HFFc6 (cell line): ENCODE data around the gene CACNA2D2. TPM values are rescaled to one million over a fixed set of nuclear protein-coding genes. Genes with fewer than 3 reads are reported as not detected.
A peak's percentile ranks its signal among the peaks of the same experiment; 100 is the strongest.

Experiments
- DNase-seq: peaks from one replicate; pipeline ENCODE4 v3.0.0-alpha.2; 2018
- H3K27ac Mint-ChIP-seq: 2 replicates; pipeline ENCODE4 v1.8.0; 2020; ENCODE audit warnings: mild to moderate bottlenecking, mixed read lengths
- H3K27me3 Mint-ChIP-seq: 2 replicates; pipeline ENCODE4 v1.8.0; 2021; ENCODE audit warnings: mild to moderate bottlenecking, moderate library complexity, mixed read lengths; ENCODE audit not compliant: insufficient read depth
- H3K36me3 Mint-ChIP-seq: 2 replicates; pipeline ENCODE4 v1.8.0; 2021; ENCODE audit warnings: low read depth, mixed read lengths
- H3K4me1 Mint-ChIP-seq: 2 replicates; pipeline ENCODE4 v1.8.0; 2020; ENCODE audit warnings: low read depth, mixed read lengths
- H3K4me3 Mint-ChIP-seq: 2 replicates; pipeline ENCODE4 v1.8.0; 2020; ENCODE audit warnings: mild to moderate bottlenecking, moderate library complexity, mixed read lengths
- H3K9me3 Mint-ChIP-seq: 2 replicates; pipeline ENCODE4 v1.8.0; 2020; ENCODE audit warnings: mild to moderate bottlenecking, mixed read lengths
- total RNA-seq, 6 experiments: library from RNA; stranded (reverse); fragmentation: NEBNext Ultra II Directional; extraction: Animal tissue kit (Norgen Biotek cat#: 25700); gene quantifications; 2 replicates in 1 of 6; 3 replicates in 5 of 6; pipeline ENCODE4 v1.2.3, GENCODE V29; 2021
- TF ChIP-seq, protein P1 (sequence below): fragments of 200-600 bp; sonication (generic); IDR thresholded peaks from 2 replicates; pipeline ENCODE4 v1.5.0; 2021; ENCODE audit warnings: antibody characterized with exemption, mild to moderate bottlenecking

Gene CACNA2D2
- total RNA-seq, 6 experiments from 2014 or later, result 0.09 TPM; not detected in 5

DNA sequence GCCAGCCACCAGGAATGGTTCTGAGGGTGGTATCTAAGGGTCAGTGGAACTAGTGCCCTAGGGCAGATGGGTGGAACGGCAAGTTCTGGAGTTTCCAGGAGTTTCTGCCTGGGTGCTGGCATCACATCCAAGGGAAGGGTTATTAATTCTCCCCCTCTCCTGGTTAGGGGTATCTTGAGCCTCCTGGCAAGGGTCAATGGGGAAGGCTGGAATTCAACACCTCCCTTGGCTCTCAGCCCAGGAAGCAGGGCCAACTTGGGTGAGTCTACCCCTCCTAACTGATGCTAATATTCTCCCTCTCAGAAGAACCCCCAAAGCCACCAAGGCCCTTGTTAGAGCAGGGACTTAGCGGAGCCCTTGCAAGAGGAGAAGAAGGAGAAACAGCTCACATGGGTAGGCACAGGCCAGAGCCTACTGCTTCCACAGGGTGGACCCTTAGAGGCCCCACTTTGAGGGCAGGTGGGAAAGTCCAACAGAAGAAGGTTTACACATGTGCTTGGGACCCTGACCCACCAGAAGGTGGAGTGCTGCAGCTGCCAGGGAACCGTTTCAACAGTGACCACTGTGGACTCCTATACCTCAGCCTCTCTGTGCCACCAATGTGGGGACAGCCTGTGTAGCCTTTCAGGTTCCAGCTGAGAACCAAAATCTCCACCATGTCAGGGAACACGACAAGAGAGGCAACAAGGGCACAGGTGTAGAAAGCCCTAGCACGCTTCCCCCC is 147.4 kb downstream of the CACNA2D2 start:
- Mint-ChIP-seq H3K27ac (no peak overlapping the region), H3K27me3 (peaks cover 3% of the 10 kb centered on the region; the same call in 1 of the 2 replicates), H3K9me3 (no peaks in the 10 kb centered on the region), H3K36me3 (peaks cover 24% of the 10 kb centered on the region), H3K4me3 (peak overlapping the region; percentile 97), H3K4me1 (peaks cover 45% of the 10 kb centered on the region)
- TF ChIP-seq, protein P1, sequence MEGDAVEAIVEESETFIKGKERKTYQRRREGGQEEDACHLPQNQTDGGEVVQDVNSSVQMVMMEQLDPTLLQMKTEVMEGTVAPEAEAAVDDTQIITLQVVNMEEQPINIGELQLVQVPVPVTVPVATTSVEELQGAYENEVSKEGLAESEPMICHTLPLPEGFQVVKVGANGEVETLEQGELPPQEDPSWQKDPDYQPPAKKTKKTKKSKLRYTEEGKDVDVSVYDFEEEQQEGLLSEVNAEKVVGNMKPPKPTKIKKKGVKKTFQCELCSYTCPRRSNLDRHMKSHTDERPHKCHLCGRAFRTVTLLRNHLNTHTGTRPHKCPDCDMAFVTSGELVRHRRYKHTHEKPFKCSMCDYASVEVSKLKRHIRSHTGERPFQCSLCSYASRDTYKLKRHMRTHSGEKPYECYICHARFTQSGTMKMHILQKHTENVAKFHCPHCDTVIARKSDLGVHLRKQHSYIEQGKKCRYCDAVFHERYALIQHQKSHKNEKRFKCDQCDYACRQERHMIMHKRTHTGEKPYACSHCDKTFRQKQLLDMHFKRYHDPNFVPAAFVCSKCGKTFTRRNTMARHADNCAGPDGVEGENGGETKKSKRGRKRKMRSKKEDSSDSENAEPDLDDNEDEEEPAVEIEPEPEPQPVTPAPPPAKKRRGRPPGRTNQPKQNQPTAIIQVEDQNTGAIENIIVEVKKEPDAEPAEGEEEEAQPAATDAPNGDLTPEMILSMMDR, result peak; percentile 32; the same call in 1 of the 2 replicates
- no peak for DNase-seq

DNA sequence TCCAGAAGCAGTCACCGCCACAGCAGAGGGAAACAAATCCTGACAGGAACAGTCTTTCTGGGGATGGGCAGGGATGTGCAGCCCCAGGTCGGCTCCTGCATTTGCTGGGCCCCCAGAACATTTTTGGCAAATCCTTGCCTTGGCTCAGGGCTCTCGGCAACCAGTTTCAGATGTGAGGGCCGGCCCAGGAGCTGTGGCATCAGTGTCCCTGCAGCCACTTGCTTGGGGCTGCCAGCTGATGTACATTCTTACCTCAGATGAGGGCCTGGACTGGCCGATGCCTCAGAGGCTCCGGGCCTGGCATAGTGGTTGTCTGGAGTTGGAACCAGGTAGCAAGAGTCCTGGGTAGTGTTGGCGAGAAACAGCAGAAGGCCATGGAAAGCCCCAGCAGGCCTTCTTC is 148.6 kb downstream of the CACNA2D2 start:
- Mint-ChIP-seq H3K36me3 (peaks cover 24% of the 10 kb centered on the region), H3K9me3 (no peaks in the 10 kb centered on the region), H3K4me3 (no peak overlapping the region), H3K27me3 (peaks cover 4% of the 10 kb centered on the region; the same call in 1 of the 2 replicates), H3K27ac (no peak overlapping the region), H3K4me1 (peaks cover 53% of the 10 kb centered on the region)
- TF ChIP-seq, protein P1, result no peak
- DNase-seq, result no peak

DNA sequence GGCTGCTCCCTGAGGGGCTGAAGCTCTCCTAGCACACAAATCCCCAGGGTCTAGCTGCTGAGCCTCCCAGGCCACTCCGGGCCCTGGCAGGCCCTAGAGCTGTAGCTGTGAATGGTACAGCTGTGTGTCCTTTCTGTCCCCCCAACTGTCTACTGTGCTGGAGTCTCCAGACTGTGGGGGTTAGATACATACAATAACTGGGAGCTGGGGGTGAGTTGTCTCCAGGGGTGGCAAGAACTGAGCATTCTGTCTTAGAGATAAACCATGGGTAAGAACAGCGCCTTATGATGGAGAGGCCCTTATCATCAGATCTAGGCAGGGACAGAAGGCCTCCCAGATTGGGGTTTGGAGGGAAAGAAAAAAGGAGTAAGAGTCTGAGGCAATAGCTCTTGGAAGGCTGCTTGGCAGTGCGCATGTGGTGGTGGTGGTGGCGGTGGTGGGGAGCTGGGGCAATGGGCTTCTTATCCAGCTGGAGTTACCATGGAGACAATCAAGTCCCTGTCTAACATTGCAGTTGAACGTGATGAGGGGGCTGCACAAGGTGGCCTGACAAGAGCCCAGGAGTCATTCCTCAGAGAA is 149.2 kb downstream of the CACNA2D2 start:
- Mint-ChIP-seq H3K9me3 (no peaks in the 10 kb centered on the region), H3K27ac (no peak overlapping the region; the same call in 1 of the 2 replicates), H3K4me3 (no peak overlapping the region), H3K27me3 (peaks cover 4% of the 10 kb centered on the region; the same call in 1 of the 2 replicates), H3K4me1 (peaks cover 55% of the 10 kb centered on the region), H3K36me3 (peaks cover 24% of the 10 kb centered on the region)
- DNase-seq, result no peak
- TF ChIP-seq, protein P1, result no peak

DNA sequence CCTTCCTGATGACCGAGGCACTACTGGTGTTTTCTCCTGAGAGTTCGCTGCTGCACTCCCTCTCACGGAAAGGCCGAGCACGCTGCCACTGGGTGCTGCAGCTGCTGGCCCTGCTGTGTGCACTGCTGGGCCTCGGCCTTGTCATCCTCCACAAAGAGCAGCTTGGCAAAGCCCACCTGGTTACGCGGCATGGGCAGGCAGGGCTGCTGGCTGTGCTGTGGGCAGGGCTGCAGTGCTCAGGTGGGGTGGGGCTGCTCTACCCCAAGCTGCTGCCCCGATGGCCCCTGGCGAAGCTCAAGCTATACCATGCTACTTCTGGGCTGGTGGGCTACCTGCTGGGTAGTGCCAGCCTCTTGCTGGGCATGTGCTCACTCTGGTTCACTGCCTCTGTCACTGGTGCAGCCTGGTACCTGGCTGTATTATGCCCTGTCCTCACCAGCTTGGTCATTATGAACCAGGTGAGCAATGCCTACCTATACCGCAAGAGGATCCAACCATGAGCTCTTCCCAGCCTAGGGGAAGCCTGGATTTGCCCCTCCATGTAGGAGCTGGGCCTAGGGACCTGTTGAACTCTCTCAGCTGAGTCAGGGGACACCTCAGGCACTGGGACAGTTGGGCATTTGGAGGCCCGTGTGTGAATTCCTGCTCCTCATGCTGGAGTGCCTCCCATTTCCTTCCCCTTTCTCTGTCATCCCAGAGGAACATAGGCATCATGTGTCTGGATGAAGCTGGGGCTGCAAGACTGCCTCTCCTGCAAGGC is 150.0 kb downstream of the CACNA2D2 start:
- no peak for DNase-seq
- TF ChIP-seq, protein P1, result no peak
- Mint-ChIP-seq H3K27ac (peak overlapping the region; percentile 45), H3K27me3 (peaks cover 4% of the 10 kb centered on the region; the same call in 1 of the 2 replicates), H3K4me3 (no peak overlapping the region), H3K9me3 (no peaks in the 10 kb centered on the region), H3K36me3 (peaks cover 20% of the 10 kb centered on the region), H3K4me1 (peaks cover 54% of the 10 kb centered on the region)

DNA sequence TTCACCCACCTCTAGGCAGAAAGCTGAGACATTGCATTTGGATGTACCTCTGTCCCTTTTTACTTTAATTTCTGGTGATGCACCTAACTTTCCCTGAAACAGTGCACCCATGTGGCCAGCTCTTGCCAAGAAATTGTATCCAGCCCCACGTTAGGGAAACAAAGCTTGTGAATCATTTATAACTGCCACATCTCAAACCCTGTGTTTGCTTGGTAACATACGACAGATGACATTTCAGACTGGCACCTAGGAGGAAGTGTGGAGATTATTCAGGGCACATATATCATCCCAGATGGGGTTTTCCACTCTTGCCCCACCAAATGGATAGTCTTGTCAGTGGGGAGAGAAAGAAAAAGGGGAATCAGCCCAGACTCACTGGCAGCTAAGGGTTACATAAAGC is 150.7 kb downstream of the CACNA2D2 start:
- H3K27ac Mint-ChIP-seq, result peak overlapping the region; percentile 45
- peaks cover 4% of the 10 kb centered on the region; the same call in 1 of the 2 replicates for H3K27me3 Mint-ChIP-seq
- no peaks in the 10 kb centered on the region for H3K9me3 Mint-ChIP-seq
- DNase-seq, result peak; percentile 53
- peaks cover 14% of the 10 kb centered on the region for H3K36me3 Mint-ChIP-seq
- TF ChIP-seq, protein P1, result peak; percentile 62
- no peak overlapping the region for H3K4me3 Mint-ChIP-seq
- H3K4me1 Mint-ChIP-seq, result peaks cover 48% of the 10 kb centered on the region
